A549 (cell line): Measurements from ENCODE around the gene IL5. TPM values are rescaled to one million over a fixed set of nuclear protein-coding genes. Genes with fewer than 3 reads are reported as not detected.
A peak's percentile ranks its signal among the peaks of the same experiment; 100 is the strongest.

Experiments
- ATAC-seq, 2 experiments: fragments of 200-7000 bp in 1 of 2; fragments of >200 bp in 1 of 2; cut with Nextera tagmentation in 1 of 2; cut with Tn5 transposase in 1 of 2; 3 replicates each; pipeline versions ENCODE4 v1.8.0 to v1.9.1; 2018 to 2020; ENCODE audit warnings: mild to moderate bottlenecking in 1 of 2, moderate library complexity in 1 of 2
- CTCF ChIA-PET: fragments of 300-600 bp; sonication (Branson Sonifier 250); formaldehyde crosslinking; extraction: SDS; loops from one replicate; lab custom pipeline; 2021; ENCODE audit warnings: antibody characterized with exemption, inconsistent platforms; lab: Yijun Ruan, JAX
- POLR2A ChIA-PET: fragments of 350-600 bp; formaldehyde crosslinking; extraction: SDS; loops from one replicate; lab custom pipeline; 2021; ENCODE audit warnings: antibody characterized with exemption, inconsistent platforms; lab: Yijun Ruan, JAX
- DNase-seq, 2 experiments: peaks; one replicate each; pipeline versions ENCODE4 v3.0.0 to v3.0.0-alpha.2; 2011 to 2016; ENCODE audit warnings: low read depth in 1 of 2, low spot score in 1 of 2
- FAIRE-seq: peaks from 2 replicates; lab custom pipeline; 2011; peaks lifted over from hg19 to GRCh38; lab: Jason Lieb, UNC
- H3K27ac ChIP-seq, 2 experiments: fragments of >200 bp; sonication (Bioruptor Twin); formaldehyde crosslinking; 3 replicates each; pipeline ENCODE4 v1.5.1; 2016 to 2017
- H3K4me1 ChIP-seq: fragments of >200 bp; sonication (Bioruptor Twin); formaldehyde crosslinking; 3 replicates; pipeline ENCODE4 v1.6.1; 2016
- H3K4me2 ChIP-seq: fragments of >200 bp; sonication (Bioruptor Twin); formaldehyde crosslinking; 3 replicates; pipeline ENCODE4 v1.6.1; 2016
- H3K4me3 ChIP-seq: fragments of >200 bp; sonication (Bioruptor Twin); formaldehyde crosslinking; 3 replicates; pipeline ENCODE4 v1.5.1; 2016
- H3K9me3 ChIP-seq: fragments of >200 bp; sonication (Bioruptor Twin); formaldehyde crosslinking; 3 replicates; pipeline ENCODE4 v1.6.1; 2016
- ATOH8 ChIP-seq: fragments of 250-450 bp; sonication (Bioruptor Pico); IDR thresholded peaks from 2 replicates; pipeline ENCODE4 v1.5.0; 2020; ENCODE audit warnings: low read depth, mild to moderate bottlenecking, moderate library complexity
- BCL3 ChIP-seq: fragments of >200 bp; sonication (Bioruptor Twin); formaldehyde crosslinking; IDR thresholded peaks from 3 replicates; pipeline ENCODE4 v1.6.1; 2016
- CBX8 ChIP-seq: fragments of 200-600 bp; sonication (generic); IDR thresholded peaks from 2 replicates; pipeline ENCODE4 v1.6.1; 2016
- FOSB ChIP-seq: fragments of 250-450 bp; sonication (Bioruptor Pico); IDR thresholded peaks from 2 replicates; pipeline ENCODE4 v1.5.0; 2020; ENCODE audit warnings: mild to moderate bottlenecking, moderate library complexity
- FOSL2 ChIP-seq, 2 experiments: fragments of 450-650 bp in 1 of 2; fragments of >200 bp in 1 of 2; sonication (Bioruptor Twin) in 1 of 2; formaldehyde crosslinking; IDR thresholded peaks; 2 replicates each; pipeline versions ENCODE4 v1.5.0 to v1.6.1; 2016 to 2020; ENCODE audit warnings: mild to moderate bottlenecking in 1 of 2, moderate library complexity in 1 of 2
- GATA3 ChIP-seq: IDR thresholded peaks from 2 replicates; pipeline ENCODE4 v1.6.1; 2012; ENCODE audit warnings: borderline replicate concordance
- HES2 ChIP-seq: fragments of >200 bp; sonication (Bioruptor Twin); formaldehyde crosslinking; IDR thresholded peaks from 2 replicates; pipeline ENCODE4 v1.6.1; 2016
- HOXA7 ChIP-seq: fragments of 250-450 bp; sonication (Bioruptor Pico); IDR thresholded peaks from 2 replicates; pipeline ENCODE4 v1.5.0; 2020; ENCODE audit warnings: mild to moderate bottlenecking, moderate library complexity
- HOXB13 ChIP-seq: fragments of 250-450 bp; sonication (Bioruptor Pico); IDR thresholded peaks from 2 replicates; pipeline ENCODE4 v1.5.0; 2020; ENCODE audit warnings: low read depth, mild to moderate bottlenecking, moderate library complexity
- JUN ChIP-seq, 2 experiments: fragments of >200 bp; sonication (Bioruptor Twin); formaldehyde crosslinking; IDR thresholded peaks; 2 replicates in 1 of 2; 3 replicates in 1 of 2; pipeline ENCODE4 v1.6.1; 2016 to 2017
- KDM1A ChIP-seq: fragments of 200-600 bp; sonication (generic); IDR thresholded peaks from 2 replicates; pipeline ENCODE4 v1.6.1; 2016; ENCODE audit warnings: low read depth, mild to moderate bottlenecking
- KDM5A ChIP-seq: fragments of 200-600 bp; sonication (generic); IDR thresholded peaks from 2 replicates; pipeline ENCODE4 v1.6.1; 2016; ENCODE audit warnings: antibody characterized with exemption, mild to moderate bottlenecking
- MAX ChIP-seq: IDR thresholded peaks from 2 replicates; pipeline ENCODE4 v1.6.1; 2012
- NR3C1 ChIP-seq: fragments of >200 bp; sonication (Bioruptor Twin); formaldehyde crosslinking; IDR thresholded peaks from 3 replicates; pipeline ENCODE4 v1.6.1; 2017
- PBX3 ChIP-seq: IDR thresholded peaks from 2 replicates; pipeline ENCODE4 v1.6.1; 2012
- RAD21 ChIP-seq, 2 experiments: fragments of >200 bp in 1 of 2; sonication (Bioruptor Twin) in 1 of 2; formaldehyde crosslinking in 1 of 2; IDR thresholded peaks in 1 of 2; conservative IDR thresholded peaks in 1 of 2; 2 replicates in 1 of 2; 3 replicates in 1 of 2; pipeline ENCODE4 v1.6.1; 2012 to 2018; ENCODE audit warnings: inconsistent platforms in 1 of 2
- RARB ChIP-seq: fragments of 250-450 bp; sonication (Bioruptor Pico); IDR thresholded peaks from 2 replicates; pipeline ENCODE4 v1.8.0; 2021; ENCODE audit warnings: mild to moderate bottlenecking, moderate library complexity
- SREBF2 ChIP-seq: fragments of 450-650 bp; IDR thresholded peaks from 2 replicates; pipeline ENCODE4 v1.6.1; 2014; ENCODE audit warnings: mild to moderate bottlenecking, moderate library complexity
- TP53 ChIP-seq: fragments of 250-450 bp; sonication (Bioruptor Pico); IDR thresholded peaks from 2 replicates; pipeline ENCODE4 v1.5.0; 2021; ENCODE audit warnings: mild to moderate bottlenecking, moderate library complexity
- USF2 ChIP-seq: fragments of 450-650 bp; IDR thresholded peaks from 2 replicates; pipeline ENCODE4 v1.6.1; 2014; ENCODE audit warnings: antibody characterized with exemption
- ZC3H11A ChIP-seq: fragments of 450-650 bp; IDR thresholded peaks from 2 replicates; pipeline ENCODE4 v1.6.1; 2014; ENCODE audit warnings: antibody characterized with exemption, mild to moderate bottlenecking
- ZFP36 ChIP-seq: fragments of 450-650 bp; IDR thresholded peaks from 2 replicates; pipeline ENCODE4 v1.6.1; 2014; ENCODE audit warnings: borderline replicate concordance; ENCODE audit not compliant: partially characterized antibody
- WGBS: methylation state at CpG from one replicate; pipeline ENCODE4 v1.1.6; 2017; ENCODE audit errors: missing lambda C conversion rate; 5-methylcytosine and 5-hydroxymethylcytosine counted together
- polyA plus RNA-seq, 4 experiments: library from polyadenylated mRNA; depleted of rRNA in 3 of 4; stranded (reverse); fragments of >200 nt; fragmentation: RNase III in 1 of 4; extraction: RNeasy Plus Mini Kit Qiagen cat#74134 plus additional on column Dnase treatment in 1 of 4; gene quantifications; 2 replicates in 3 of 4; 3 replicates in 1 of 4; pipeline ENCODE4 v1.2.3, GENCODE V29; 2011 to 2017

IL5 gene
- polyA plus RNA-seq, 2 of the 4 experiments (the other 2 are of a cell fraction): not detected

GRCh38 chr5:132561601-132562000, 18.3 kb upstream of the IL5 start:
- DNase-seq: no peak
- TF ChIP-seq RARB (CRISPR knock-in tag) (no peak), RAD21 (conservative IDR thresholded peaks at IDR 0.05 in 1 of 2, IDR thresholded peaks at IDR 0.05 in 1 of 2) (no peak), USF2 (no peak), ZC3H11A (no peak), FOSL2 (IDR thresholded peaks at IDR 0.05) (no peak), FOSL2 (CRISPR knock-in tag; IDR thresholded peaks at IDR 0.05) (no peak), NR3C1 (no peak), TP53 (CRISPR knock-in tag) (no peak), HOXA7 (CRISPR knock-in tag) (no peak), GATA3 (no peak), BCL3 (no peak)
- no peak overlapping the region for H3K27ac ChIP-seq
- no peak for FAIRE-seq
- peaks cover 17% of the 10 kb centered on the region; the same call in 2 of the 3 replicates for H3K4me1 ChIP-seq
- ChIA-PET CTCF (interaction anchor here (1.0 kb wide), 1 partner anchor 35 kb away, joined by 4 read pairs; no protein-coding TSS in a partner anchor), POLR2A (no interaction called here)
- H3K4me2 ChIP-seq: no peak overlapping the region
- ATAC-seq: no peak
- 90% methylated on average over 3 of the region's 3 CpGs for WGBS
- no peak overlapping the region for H3K4me3 ChIP-seq
- H3K9me3 ChIP-seq: no peaks in the 10 kb centered on the region

GRCh38 chr5:132559383-132560060, 16.2 kb upstream of the IL5 start:
- FAIRE-seq (no peak), ATAC-seq (no peak), DNase-seq (no peak)
- ChIA-PET POLR2A (no interaction called here), CTCF (interaction anchor here (0.6 kb wide), 2 partner anchors 34 to 134 kb away, joined by 3 to 4 read pairs; no protein-coding TSS in a partner anchor)
- Histone ChIP-seq H3K27ac (no peak overlapping the region), H3K9me3 (no peaks in the 10 kb centered on the region), H3K4me2 (peak overlapping the region; percentile 87), H3K4me1 (peaks cover 20% of the 10 kb centered on the region; the same call in 2 of the 3 replicates), H3K4me3 (no peak overlapping the region)
- TF ChIP-seq GATA3 (no peak), TP53 (CRISPR knock-in tag) (no peak), BCL3 (no peak), KDM5A (no peak), FOSB (no peak), RAD21 (conservative IDR thresholded peaks at IDR 0.05 in 1 of 2, IDR thresholded peaks at IDR 0.05 in 1 of 2) (no peak), ZFP36 (no peak), CBX8 (no peak), JUN (IDR thresholded peaks at IDR 0.05) (no peak), KDM1A (no peak), USF2 (no peak), HOXB13 (CRISPR knock-in tag) (no peak), ATOH8 (CRISPR knock-in tag) (no peak), NR3C1 (no peak), PBX3 (no peak), SREBF2 (no peak), MAX (no peak), HES2 (no peak)
- WGBS: 56% methylated on average over 2 of the region's 2 CpGs
